ENCODE data around the gene PIGC. TPM values are rescaled to one million over a fixed set of nuclear protein-coding genes. Genes with fewer than 3 reads are reported as not detected.

The PIGC gene
- total and polyA plus RNA-seq, 4 donors: 8.6 to 18.4 (median 13.2) TPM

GRCh38 chr1:172398970-172399755, 44.7 kb downstream of the PIGC start:
- Histone ChIP-seq H3K36me3 (ENCODE audit: control insufficient read depth in 4 of 4, insufficient read depth in 3 of 4, low read depth in 1 of 4, low read length in 3 of 4) (no peaks in the 10 kb centered on the region), H3K27ac (ENCODE audit: low read depth in 1 of 2, low read length in 2 of 2) (no peak overlapping the region), H3K9ac (ENCODE audit: low read depth in 1 of 2, low read length in 2 of 2) (no peak overlapping the region), H3K27me3 (ENCODE audit: control insufficient read depth in 4 of 4, insufficient read depth in 4 of 4, low read length in 3 of 4) (no peaks in the 10 kb centered on the region), H3K4me3 (ENCODE audit: low read depth in 1 of 3, low read length in 3 of 3) (no peak overlapping the region), H3K4me1 (ENCODE audit: control insufficient read depth in 4 of 4, insufficient read depth in 4 of 4, low read length in 3 of 4) (no peaks in the 10 kb centered on the region), H3K9me3 (ENCODE audit: control insufficient read depth in 4 of 4, low read length in 3 of 4) (no peaks in the 10 kb centered on the region)
- whole genome bisulfite sequencing: 54% methylated on average over 9 of the region's 9 CpGs
- DNase-seq (ENCODE audit: low spot score): no peak
- TF ChIP-seq FOXA2 (IDR thresholded peaks at IDR 0.05) (no peak), NR2F2 (IDR thresholded peaks at IDR 0.05) (peak; percentile 9), SP1 (IDR thresholded peaks at IDR 0.05) (no peak), JUND (IDR thresholded peaks at IDR 0.05) (no peak), RAD21 (IDR thresholded peaks at IDR 0.05) (peak; percentile 80 to 81)
- TF ChIP-seq, protein P1, sequence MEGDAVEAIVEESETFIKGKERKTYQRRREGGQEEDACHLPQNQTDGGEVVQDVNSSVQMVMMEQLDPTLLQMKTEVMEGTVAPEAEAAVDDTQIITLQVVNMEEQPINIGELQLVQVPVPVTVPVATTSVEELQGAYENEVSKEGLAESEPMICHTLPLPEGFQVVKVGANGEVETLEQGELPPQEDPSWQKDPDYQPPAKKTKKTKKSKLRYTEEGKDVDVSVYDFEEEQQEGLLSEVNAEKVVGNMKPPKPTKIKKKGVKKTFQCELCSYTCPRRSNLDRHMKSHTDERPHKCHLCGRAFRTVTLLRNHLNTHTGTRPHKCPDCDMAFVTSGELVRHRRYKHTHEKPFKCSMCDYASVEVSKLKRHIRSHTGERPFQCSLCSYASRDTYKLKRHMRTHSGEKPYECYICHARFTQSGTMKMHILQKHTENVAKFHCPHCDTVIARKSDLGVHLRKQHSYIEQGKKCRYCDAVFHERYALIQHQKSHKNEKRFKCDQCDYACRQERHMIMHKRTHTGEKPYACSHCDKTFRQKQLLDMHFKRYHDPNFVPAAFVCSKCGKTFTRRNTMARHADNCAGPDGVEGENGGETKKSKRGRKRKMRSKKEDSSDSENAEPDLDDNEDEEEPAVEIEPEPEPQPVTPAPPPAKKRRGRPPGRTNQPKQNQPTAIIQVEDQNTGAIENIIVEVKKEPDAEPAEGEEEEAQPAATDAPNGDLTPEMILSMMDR (IDR thresholded peaks at IDR 0.05; ENCODE audit: low read depth, low read length, missing input control): peak; percentile 40
- TF ChIP-seq, protein P2, sequence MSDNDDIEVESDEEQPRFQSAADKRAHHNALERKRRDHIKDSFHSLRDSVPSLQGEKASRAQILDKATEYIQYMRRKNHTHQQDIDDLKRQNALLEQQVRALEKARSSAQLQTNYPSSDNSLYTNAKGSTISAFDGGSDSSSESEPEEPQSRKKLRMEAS (IDR thresholded peaks at IDR 0.05): no peak

- H3K27ac ChIP-seq (ENCODE audit: low read depth in 1 of 2, low read length in 2 of 2): no peak overlapping the region
- DNase-seq (ENCODE audit: low spot score): no peak
- no peaks in the 10 kb centered on the region for H3K27me3 ChIP-seq (ENCODE audit: control insufficient read depth in 4 of 4, insufficient read depth in 4 of 4, low read length in 3 of 4)
- H3K9me3 ChIP-seq (ENCODE audit: control insufficient read depth in 4 of 4, low read length in 3 of 4): no peaks in the 10 kb centered on the region
- TF ChIP-seq RXRA (IDR thresholded peaks at IDR 0.05) (no peak), EGR1 (IDR thresholded peaks at IDR 0.05; ENCODE audit: low read depth in 2 of 2) (no peak), GABPA (IDR thresholded peaks at IDR 0.05 in 1 of 2, conservative IDR thresholded peaks at IDR 0.05 in 1 of 2) (no peak), FOXA2 (IDR thresholded peaks at IDR 0.05) (no peak), TAF1 (conservative IDR thresholded peaks at IDR 0.05) (no peak), RAD21 (IDR thresholded peaks at IDR 0.05) (peak in 1 of 2 donors; percentile 7), HNF4G (IDR thresholded peaks at IDR 0.05) (no peak)
- TF ChIP-seq, protein P3, sequence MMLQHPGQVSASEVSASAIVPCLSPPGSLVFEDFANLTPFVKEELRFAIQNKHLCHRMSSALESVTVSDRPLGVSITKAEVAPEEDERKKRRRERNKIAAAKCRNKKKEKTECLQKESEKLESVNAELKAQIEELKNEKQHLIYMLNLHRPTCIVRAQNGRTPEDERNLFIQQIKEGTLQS (IDR thresholded peaks at IDR 0.05): no peak
- no peaks in the 10 kb centered on the region for H3K36me3 ChIP-seq (ENCODE audit: control insufficient read depth in 4 of 4, insufficient read depth in 3 of 4, low read depth in 1 of 4, low read length in 3 of 4)
- no peak overlapping the region for H3K9ac ChIP-seq (ENCODE audit: low read depth in 1 of 2, low read length in 2 of 2)
- H3K4me1 ChIP-seq (ENCODE audit: control insufficient read depth in 4 of 4, insufficient read depth in 4 of 4, low read length in 3 of 4): no peaks in the 10 kb centered on the region
- 56% methylated on average over 2 of the region's 2 CpGs for WGBS
- no peak overlapping the region for H3K4me3 ChIP-seq (ENCODE audit: low read depth in 1 of 3, low read length in 3 of 3)
Measured at GRCh38 chr1:172398193-172398592, 45.7 kb downstream of the PIGC start.

DNA sequence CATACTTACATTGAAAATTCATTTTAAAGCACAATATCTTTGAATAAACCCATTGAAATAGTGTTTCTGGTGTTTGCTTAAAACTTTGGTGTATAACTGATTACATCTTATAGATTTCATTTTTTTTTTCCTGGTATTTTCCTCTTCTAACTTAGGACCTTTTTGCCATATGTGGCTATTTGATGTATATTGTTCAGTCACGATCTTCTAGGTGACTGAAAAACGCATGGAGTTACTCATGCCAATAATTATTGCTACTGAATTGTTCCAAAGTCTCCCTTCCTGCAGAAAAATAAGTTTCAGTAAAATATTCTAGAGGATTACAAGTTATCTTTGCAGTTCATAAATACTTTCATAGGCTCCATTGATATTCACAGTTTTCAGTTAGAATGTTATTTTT, 46.2 kb downstream of the PIGC start:
- H3K27me3 ChIP-seq (ENCODE audit: control insufficient read depth in 4 of 4, insufficient read depth in 4 of 4, low read length in 3 of 4): no peaks in the 10 kb centered on the region
- TF ChIP-seq, protein P2 (IDR thresholded peaks at IDR 0.05): no peak
- TF ChIP-seq, protein P4, sequence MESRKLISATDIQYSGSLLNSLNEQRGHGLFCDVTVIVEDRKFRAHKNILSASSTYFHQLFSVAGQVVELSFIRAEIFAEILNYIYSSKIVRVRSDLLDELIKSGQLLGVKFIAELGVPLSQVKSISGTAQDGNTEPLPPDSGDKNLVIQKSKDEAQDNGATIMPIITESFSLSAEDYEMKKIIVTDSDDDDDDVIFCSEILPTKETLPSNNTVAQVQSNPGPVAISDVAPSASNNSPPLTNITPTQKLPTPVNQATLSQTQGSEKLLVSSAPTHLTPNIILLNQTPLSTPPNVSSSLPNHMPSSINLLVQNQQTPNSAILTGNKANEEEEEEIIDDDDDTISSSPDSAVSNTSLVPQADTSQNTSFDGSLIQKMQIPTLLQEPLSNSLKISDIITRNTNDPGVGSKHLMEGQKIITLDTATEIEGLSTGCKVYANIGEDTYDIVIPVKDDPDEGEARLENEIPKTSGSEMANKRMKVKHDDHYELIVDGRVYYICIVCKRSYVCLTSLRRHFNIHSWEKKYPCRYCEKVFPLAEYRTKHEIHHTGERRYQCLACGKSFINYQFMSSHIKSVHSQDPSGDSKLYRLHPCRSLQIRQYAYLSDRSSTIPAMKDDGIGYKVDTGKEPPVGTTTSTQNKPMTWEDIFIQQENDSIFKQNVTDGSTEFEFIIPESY (IDR thresholded peaks at IDR 0.05): no peak
- TF ChIP-seq TAF1 (conservative IDR thresholded peaks at IDR 0.05): no peak
- no peak for TF ChIP-seq GABPA (IDR thresholded peaks at IDR 0.05 in 1 of 2, conservative IDR thresholded peaks at IDR 0.05 in 1 of 2)
- TF ChIP-seq RXRA (IDR thresholded peaks at IDR 0.05): no peak
- TF ChIP-seq SP1 (IDR thresholded peaks at IDR 0.05): no peak
- TF ChIP-seq HNF4G (IDR thresholded peaks at IDR 0.05): no peak
- WGBS: 90% methylated on average over 2 of the region's 2 CpGs
- no peak overlapping the region for H3K4me3 ChIP-seq (ENCODE audit: low read depth in 1 of 3, low read length in 3 of 3)
- no peak overlapping the region for H3K9ac ChIP-seq (ENCODE audit: low read depth in 1 of 2, low read length in 2 of 2)
- H3K4me1 ChIP-seq (ENCODE audit: control insufficient read depth in 4 of 4, insufficient read depth in 4 of 4, low read length in 3 of 4): no peaks in the 10 kb centered on the region
- no peak for DNase-seq (ENCODE audit: low spot score)
- H3K9me3 ChIP-seq (ENCODE audit: control insufficient read depth in 4 of 4, low read length in 3 of 4): no peaks in the 10 kb centered on the region
- H3K27ac ChIP-seq (ENCODE audit: low read depth in 1 of 2, low read length in 2 of 2): no peak overlapping the region
- no peaks in the 10 kb centered on the region for H3K36me3 ChIP-seq (ENCODE audit: control insufficient read depth in 4 of 4, insufficient read depth in 3 of 4, low read depth in 1 of 4, low read length in 3 of 4)

Data from liver (tissue), 9 donors.